D721Med (cell line): Measurements from ENCODE around the gene LASP1NB.

Source experiments
- DNase-seq: peaks from one replicate; pipeline ENCODE4 v3.0.0; 2011; ENCODE audit warnings: low spot score; ENCODE audit not compliant: insufficient read length
- FAIRE-seq: peaks from 2 replicates; lab custom pipeline; 2011; peaks lifted over from hg19 to GRCh38; lab: Jason Lieb, UNC
- CTCF ChIP-seq: IDR thresholded peaks from 2 replicates; pipeline ENCODE4 v1.5.1; 2012; ENCODE audit warnings: mild to moderate bottlenecking, control low read depth; ENCODE audit not compliant: insufficient read depth; ENCODE audit errors: missing control alignments

Gene LASP1NB

GRCh38 chr17:38958756-38959155 is 33.3 kb downstream of the LASP1NB start:
- FAIRE-seq (no peak), DNase-seq (no peak)
- no peak for TF ChIP-seq CTCF

- FAIRE-seq, result no peak
- no peak for DNase-seq
- no peak for TF ChIP-seq CTCF
Observed at GRCh38 chr17:38959508-38959907, 34.1 kb downstream of the LASP1NB start.

GRCh38 chr17:38960402-38960801 is 35.0 kb downstream of the LASP1NB start:
- no peak for DNase-seq
- FAIRE-seq, result no peak
- TF ChIP-seq CTCF, result no peak

GRCh38 chr17:38961413-38961812 is 36.0 kb downstream of the LASP1NB start:
- no peak for TF ChIP-seq CTCF
- DNase-seq (no peak), FAIRE-seq (no peak)

- TF ChIP-seq CTCF, result no peak
- DNase-seq (no peak), FAIRE-seq (no peak)
Observed at GRCh38 chr17:38967290-38967738, 41.9 kb downstream of the LASP1NB start, which contains the start of gene FBXO47. TSS of gene FBXO47 (minus strand) at chr17:38967403. CDS start at chr17:38963025, 4,378 bp downstream.

- TF ChIP-seq CTCF, result no peak
- no peak for FAIRE-seq
Observed at GRCh38 chr17:38969281-38969680, 43.9 kb downstream of the LASP1NB start.

GRCh38 chr17:38970128-38970527 is 44.7 kb downstream of the LASP1NB start:
- FAIRE-seq, result no peak
- peak; percentile 1 for TF ChIP-seq CTCF
- no peak for DNase-seq

More at GRCh38 chr17:38969281-38969680, 43.9 kb downstream of the LASP1NB start:
- DNase-seq, result no peak
